NT2/D1 (cell line): ENCODE data around the gene RPS8.
"Not testable (repeated sequence)": the region's sequence is repeated elsewhere in the genome, so short reads cannot be mapped to it uniquely, and the experiment has no call there.

Experiments used
- DNase-seq: peaks from one replicate; pipeline ENCODE4 v3.0.0-alpha.2; 2011; ENCODE audit warnings: low read depth, low spot score
- H3K27me3 ChIP-seq: 2 replicates; pipeline ENCODE4 v1.6.0; 2011; ENCODE audit warnings: mild to moderate bottlenecking; ENCODE audit not compliant: insufficient read length, insufficient read depth
- H3K36me3 ChIP-seq: 2 replicates; pipeline ENCODE4 v1.6.1; 2011; ENCODE audit warnings: mild to moderate bottlenecking, low read length, mixed read lengths; ENCODE audit not compliant: insufficient read depth, insufficient read length
- H3K4me1 ChIP-seq: 2 replicates; pipeline ENCODE4 v1.5.1; 2011; ENCODE audit not compliant: insufficient read depth, insufficient read length
- H3K4me3 ChIP-seq: 2 replicates; pipeline ENCODE4 v1.5.1; 2011; ENCODE audit warnings: low read depth; ENCODE audit not compliant: insufficient read length
- H3K9ac ChIP-seq: 2 replicates; pipeline ENCODE4 v1.6.0; 2011; ENCODE audit warnings: low read depth; ENCODE audit not compliant: insufficient read length
- H3K9me3 ChIP-seq: 2 replicates; pipeline ENCODE4 v1.5.1; 2011; ENCODE audit warnings: mild to moderate bottlenecking, low read length; ENCODE audit not compliant: insufficient read depth
- SUZ12 ChIP-seq: IDR thresholded peaks from 2 replicates; pipeline ENCODE4 v1.6.1; 2011; ENCODE audit not compliant: insufficient read length, insufficient read depth; ENCODE audit errors: extremely low read depth
- YY1 ChIP-seq: IDR thresholded peaks from 2 replicates; pipeline ENCODE4 v1.6.1; 2011; ENCODE audit not compliant: insufficient read length, insufficient read depth
- ZNF274 ChIP-seq: IDR thresholded peaks from 2 replicates; pipeline ENCODE4 v1.6.1; 2011; ENCODE audit warnings: mild to moderate bottlenecking, low read depth, low read length

RPS8 gene

DNA sequence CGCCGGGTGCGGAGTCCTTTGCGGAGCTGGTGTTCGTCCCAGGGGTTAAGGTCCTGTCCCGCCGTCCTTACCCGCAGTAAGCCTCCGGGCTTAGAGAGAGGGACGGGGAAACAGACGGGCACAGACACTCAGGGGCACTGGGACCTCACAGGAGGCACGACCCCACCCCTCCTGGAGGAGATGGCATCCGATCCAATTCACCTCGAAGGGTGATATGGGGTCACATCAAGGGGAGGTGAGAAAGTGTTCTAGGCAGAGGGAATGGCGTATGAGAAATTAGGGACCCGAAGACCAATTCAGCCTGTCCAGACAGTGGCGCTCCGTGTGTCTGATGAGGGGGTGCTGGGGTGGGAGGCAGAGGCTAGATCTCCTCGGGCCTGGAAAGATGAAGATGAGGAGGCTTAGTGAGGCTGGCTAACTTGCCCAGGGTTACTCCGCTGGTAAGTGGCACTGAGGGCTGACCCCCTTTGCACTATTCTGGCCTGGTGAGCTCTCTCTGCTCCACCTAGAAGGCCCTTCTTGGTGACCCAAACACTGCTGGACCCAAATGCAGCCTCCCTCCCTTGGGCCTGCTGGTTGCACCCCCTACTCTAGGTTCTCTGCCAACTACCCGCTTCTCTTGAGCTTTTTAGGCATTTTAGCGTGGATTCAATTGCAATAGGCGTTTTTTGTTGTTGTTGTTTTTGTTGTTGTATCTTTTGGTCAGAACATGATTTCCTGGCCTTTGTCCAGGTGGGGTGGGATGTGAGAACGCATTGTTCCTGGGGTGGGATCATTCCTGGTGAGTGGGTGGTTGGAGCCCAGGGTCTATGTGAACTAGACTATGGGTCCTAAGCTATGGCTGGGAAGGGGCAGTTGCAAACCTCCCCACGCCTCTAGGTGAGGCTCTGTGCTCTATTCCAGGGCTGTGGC is 45.2 kb downstream of the RPS8 start:
- H3K36me3 ChIP-seq: peaks cover 4% of the 10 kb centered on the region
- H3K4me3 ChIP-seq: peak overlapping the region; percentile 46
- H3K4me1 ChIP-seq: peaks cover 4% of the 10 kb centered on the region
- H3K9me3 ChIP-seq: no peaks in the 10 kb centered on the region
- DNase-seq: no peak
- no peaks in the 10 kb centered on the region for H3K27me3 ChIP-seq
- TF ChIP-seq ZNF274 (no peak), YY1 (no peak), SUZ12 (no peak)
- H3K9ac ChIP-seq: peak overlapping the region; percentile 91

DNA sequence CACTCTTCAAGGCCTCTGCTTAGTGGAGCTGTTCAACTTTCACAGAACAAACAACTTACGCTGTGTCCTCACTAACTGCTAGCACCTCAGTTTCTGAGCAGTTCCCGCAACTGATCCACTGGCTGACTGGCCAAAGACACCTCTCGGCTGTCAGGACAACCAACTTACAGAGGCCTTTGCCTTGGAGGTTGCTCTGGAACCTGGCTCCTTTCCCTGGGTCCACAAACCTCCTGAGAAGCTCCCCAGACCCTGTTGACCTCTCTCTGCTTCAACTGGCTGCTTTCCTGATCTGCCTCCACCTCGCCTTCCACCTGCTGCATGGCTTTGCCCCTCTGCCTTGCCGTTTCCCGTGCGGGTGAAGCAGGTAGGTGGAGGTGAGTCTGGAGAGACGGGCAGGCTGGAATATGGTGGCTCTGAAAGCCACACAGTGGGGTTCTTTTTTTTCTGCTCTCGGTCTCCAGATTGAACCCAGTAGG is 45.9 kb downstream of the RPS8 start:
- no peak for DNase-seq
- Histone ChIP-seq H3K36me3 (no peaks in the 10 kb centered on the region), H3K27me3 (no peaks in the 10 kb centered on the region), H3K4me1 (peaks cover 7% of the 10 kb centered on the region), H3K9ac (peak overlapping the region; percentile 17), H3K4me3 (no peak overlapping the region), H3K9me3 (no peaks in the 10 kb centered on the region)
- no peak for TF ChIP-seq ZNF274
- TF ChIP-seq SUZ12: no peak
- TF ChIP-seq YY1: no peak

DNA sequence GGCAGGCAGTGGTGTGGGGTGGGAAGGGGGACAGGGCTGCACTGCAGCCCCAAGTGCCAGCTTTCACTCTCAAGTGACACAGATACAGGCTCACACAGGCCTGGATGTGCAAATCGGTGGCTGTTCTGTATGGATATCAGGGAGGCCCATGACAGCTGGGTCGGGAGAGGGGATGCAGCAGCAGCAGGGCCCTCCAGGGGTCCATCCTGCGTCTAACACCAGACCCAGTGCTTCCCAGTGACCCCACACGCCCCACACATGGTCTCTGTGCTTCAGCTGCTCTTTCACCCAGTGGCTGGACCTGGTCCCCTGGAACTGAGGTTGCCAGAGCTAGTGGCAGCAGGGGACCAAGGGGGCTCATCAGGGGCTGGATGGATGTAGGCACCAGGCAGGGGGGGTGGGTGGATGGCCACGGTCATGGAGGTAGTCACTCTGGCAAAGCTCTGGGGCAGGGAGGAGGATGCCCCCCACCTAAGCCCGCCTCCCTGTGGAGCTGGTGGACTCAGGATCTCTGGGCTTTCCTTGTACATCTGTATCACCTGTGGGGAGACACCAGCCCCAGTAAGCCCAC is 46.9 kb downstream of the RPS8 start:
- no peaks in the 10 kb centered on the region for H3K27me3 ChIP-seq
- no peak for DNase-seq
- no peak for TF ChIP-seq YY1
- no peak for TF ChIP-seq SUZ12
- no peak for TF ChIP-seq ZNF274
- H3K4me1 ChIP-seq: peaks cover 16% of the 10 kb centered on the region
- no peak overlapping the region for H3K4me3 ChIP-seq
- H3K9ac ChIP-seq: peak overlapping the region; percentile 24
- H3K36me3 ChIP-seq: no peaks in the 10 kb centered on the region
- H3K9me3 ChIP-seq: no peaks in the 10 kb centered on the region

DNA sequence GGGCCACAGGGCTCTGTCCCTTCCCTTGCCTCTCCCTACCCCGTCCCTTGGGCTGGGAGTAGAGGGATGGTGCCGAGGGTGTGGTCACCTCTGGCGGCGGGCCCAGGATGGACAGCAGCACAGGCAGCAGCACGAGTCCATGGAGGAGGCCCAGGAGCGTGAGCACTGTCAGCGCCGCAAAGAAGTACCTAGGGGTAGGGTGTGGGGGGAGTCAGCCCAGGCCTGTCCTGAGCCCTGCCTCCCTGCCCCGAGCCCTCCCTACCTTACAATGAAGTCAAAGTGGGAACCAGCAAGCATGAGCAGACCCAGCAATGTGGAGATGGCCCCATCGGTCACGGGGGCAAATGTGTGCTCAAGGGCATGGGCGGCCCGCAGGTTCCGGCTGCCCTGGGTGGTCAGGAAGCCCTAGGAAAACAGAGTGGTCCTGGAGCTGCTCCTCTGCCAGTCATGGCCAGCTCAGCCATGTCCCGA is 47.7 kb downstream of the RPS8 start:
- Histone ChIP-seq H3K9ac (no peak overlapping the region), H3K36me3 (no peaks in the 10 kb centered on the region), H3K27me3 (no peaks in the 10 kb centered on the region), H3K9me3 (no peaks in the 10 kb centered on the region), H3K4me3 (no peak overlapping the region), H3K4me1 (peaks cover 20% of the 10 kb centered on the region)
- TF ChIP-seq ZNF274 (no peak), SUZ12 (no peak), YY1 (no peak)
- no peak for DNase-seq

DNA sequence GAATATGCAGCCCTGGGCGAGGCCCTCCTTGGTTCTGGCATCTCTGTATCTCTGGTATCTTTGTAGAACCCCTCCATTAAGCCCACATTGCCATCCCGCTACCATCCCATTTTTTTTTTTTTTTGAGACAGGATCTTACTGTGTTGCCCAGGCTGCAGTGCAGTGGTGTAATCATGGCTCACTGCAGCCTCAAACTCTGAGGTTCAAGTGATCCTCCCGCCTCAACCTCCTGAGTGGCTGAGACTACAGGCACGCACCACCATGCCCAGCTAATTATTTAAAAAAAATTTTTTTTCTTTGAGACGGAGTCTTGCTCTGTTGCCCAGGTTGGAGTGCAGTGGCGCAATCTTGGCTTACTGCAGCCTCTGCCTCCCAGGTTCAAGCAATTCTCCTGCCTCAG is 49.1 kb downstream of the RPS8 start:
- not testable (repeated sequence) for H3K9ac ChIP-seq, H3K9me3 ChIP-seq, DNase-seq, H3K4me3 ChIP-seq, H3K36me3 ChIP-seq, H3K27me3 ChIP-seq
- peaks cover 24% of the 10 kb centered on the region for H3K4me1 ChIP-seq

DNA sequence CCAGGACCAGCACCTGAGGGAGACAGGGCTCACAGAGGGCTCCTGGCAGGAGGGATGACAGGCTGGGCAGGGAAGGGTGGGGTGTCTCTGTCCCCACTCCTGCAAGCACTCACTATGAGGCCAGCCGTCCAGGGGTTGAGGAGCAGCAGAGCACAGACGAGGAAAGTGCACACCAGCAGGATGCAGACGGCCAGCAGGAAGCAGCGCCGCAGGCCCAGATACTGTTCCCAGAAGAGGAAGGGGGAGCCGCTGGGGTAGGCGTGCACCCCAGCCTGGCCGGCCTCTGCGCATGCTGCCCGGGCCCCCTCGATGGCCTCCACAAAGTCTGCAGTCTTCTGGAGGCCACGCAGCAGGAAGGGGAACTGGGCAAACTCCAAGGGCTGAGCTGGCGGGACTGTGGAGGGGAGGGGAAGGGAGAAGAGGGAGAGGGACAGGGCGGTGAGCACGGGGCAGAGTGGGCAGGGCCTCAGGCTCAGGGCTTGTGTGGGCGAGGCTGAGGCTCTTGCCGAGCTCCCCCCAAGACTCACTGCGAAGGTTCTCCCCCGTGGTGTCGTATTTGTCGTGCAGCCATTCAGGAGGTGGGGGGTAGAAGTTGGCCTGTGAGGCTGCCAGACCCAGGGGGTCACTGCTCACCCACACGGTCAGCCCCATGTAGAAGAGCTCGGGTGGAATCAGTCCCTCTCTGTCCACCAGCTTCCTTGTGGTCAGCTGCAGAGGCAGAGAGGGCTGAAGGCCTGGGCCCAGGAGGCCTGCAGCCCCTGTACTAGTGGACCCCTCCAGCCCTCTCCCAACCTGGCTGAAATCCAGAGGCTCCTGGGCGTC is 51.2 kb downstream of the RPS8 start:
- H3K27me3 ChIP-seq: no peaks in the 10 kb centered on the region
- no peaks in the 10 kb centered on the region for H3K9me3 ChIP-seq
- peaks cover 33% of the 10 kb centered on the region for H3K4me1 ChIP-seq
- H3K36me3 ChIP-seq: peaks cover 6% of the 10 kb centered on the region
- no peak for TF ChIP-seq ZNF274
- TF ChIP-seq YY1: no peak
- TF ChIP-seq SUZ12: no peak
- H3K4me3 ChIP-seq: no peak overlapping the region
- no peak for DNase-seq
- H3K9ac ChIP-seq: peak overlapping the region; percentile 54
